Naive B cell (primary cell): ENCODE data around the gene CELF5. TPM values are rescaled to one million over a fixed set of nuclear protein-coding genes. Genes with fewer than 3 reads are reported as not detected.
A peak's percentile ranks its signal among the peaks of the same experiment; 100 is the strongest.
"Not testable (repeated sequence)": the region's sequence is repeated elsewhere in the genome, so short reads cannot be mapped to it uniquely, and the experiment has no call there.

Source experiments
- ATAC-seq, 2 donors: fragments of 150-1000 bp; cut with Tn5 transposase; 2 replicates each; pipeline ENCODE4 v1.10.0; 2021; ENCODE audit warnings: low read depth in 2 of 2, mild to moderate bottlenecking in 2 of 2, moderate library complexity in 2 of 2
- DNase-seq: peaks from one replicate; pipeline ENCODE4 v3.0.0; 2022
- H3K27ac Mint-ChIP-seq, 6 donors: one replicate each; pipeline ENCODE4 v1.8.0; 2020 to 2022; ENCODE audit warnings: mild to moderate bottlenecking in 6 of 6, mixed read lengths in 6 of 6, moderate library complexity in 5 of 6, inconsistent platforms in 2 of 6
- H3K27me3 Mint-ChIP-seq, 3 donors: one replicate each; pipeline ENCODE4 v1.8.0; 2021 to 2022; ENCODE audit warnings: mixed read lengths in 3 of 3, mild to moderate bottlenecking in 1 of 3
- H3K36me3 Mint-ChIP-seq, 2 donors: one replicate each; pipeline ENCODE4 v1.8.0; 2020 to 2022; ENCODE audit warnings: mixed read lengths in 2 of 2, inconsistent platforms in 1 of 2, mild to moderate bottlenecking in 1 of 2
- H3K4me1 Mint-ChIP-seq, 3 donors: one replicate each; pipeline ENCODE4 v1.8.0; 2020 to 2022; ENCODE audit warnings: mixed read lengths in 3 of 3, inconsistent platforms in 1 of 3, mild to moderate bottlenecking in 1 of 3, moderate library complexity in 1 of 3
- H3K4me3 Mint-ChIP-seq, 8 donors: one replicate each; pipeline ENCODE4 v1.8.0; 2020 to 2022; ENCODE audit warnings: mild to moderate bottlenecking in 8 of 8, mixed read lengths in 8 of 8, moderate library complexity in 8 of 8, inconsistent platforms in 2 of 8
- H3K9me3 Mint-ChIP-seq, 7 donors: one replicate each; pipeline ENCODE4 v1.8.0; 2020 to 2022; ENCODE audit warnings: mixed read lengths in 7 of 7, mild to moderate bottlenecking in 5 of 7, inconsistent platforms in 2 of 7, moderate library complexity in 1 of 7
- polyA plus RNA-seq, 6 donors: library from polyadenylated mRNA; unstranded; fragments of 300-500 nt; fragmentation: Illumina TruSeq; gene quantifications; one replicate each; pipeline ENCODE4 v1.2.3, GENCODE V29; 2021; ENCODE audit warnings: low read depth in 6 of 6

The CELF5 gene
- polyA plus RNA-seq, 6 donors from 2014 or later: not detected

GRCh38 chr19:3186160-3186688 lies 38.2 kb upstream of the CELF5 start:
- H3K4me3 Mint-ChIP-seq: peak overlapping the region; percentile 85 to 98 (median 90)
- no peaks in the 10 kb centered on the region for H3K27me3 Mint-ChIP-seq
- ATAC-seq (no peak), DNase-seq (no peak)
- peak overlapping the region in 4 of 6 donors; percentile 79 to 85 (median 83) for H3K27ac Mint-ChIP-seq
- H3K9me3 Mint-ChIP-seq: no peaks in the 10 kb centered on the region
- H3K36me3 Mint-ChIP-seq: peaks cover 0 to 9% of the 10 kb centered on the region in 2 donors
- peaks cover 42 to 76% (median 67%) of the 10 kb centered on the region in 3 donors for H3K4me1 Mint-ChIP-seq

- Mint-ChIP-seq H3K27me3 (no peaks in the 10 kb centered on the region), H3K36me3 (peaks cover 0 to 9% of the 10 kb centered on the region in 2 donors), H3K9me3 (no peaks in the 10 kb centered on the region), H3K4me3 (peak overlapping the region; percentile 85 to 98 (median 90)), H3K4me1 (peaks cover 42 to 68% (median 67%) of the 10 kb centered on the region in 3 donors), H3K27ac (peak overlapping the region in 5 of 6 donors; percentile 63 to 85 (median 79))
- no peak for ATAC-seq
- no peak for DNase-seq
These were observed 37.4 kb upstream of the CELF5 start for GRCh38 chr19:3186891-3187661.

GRCh38 chr19:3187662-3188511 lies 36.6 kb upstream of the CELF5 start:
- Mint-ChIP-seq H3K27ac (no peak overlapping the region), H3K27me3 (no peaks in the 10 kb centered on the region), H3K9me3 (no peaks in the 10 kb centered on the region), H3K4me1 (peaks cover 42 to 64% (median 62%) of the 10 kb centered on the region in 3 donors), H3K4me3 (peak overlapping the region; percentile 52 to 94 (median 86)), H3K36me3 (peaks cover 0 to 9% of the 10 kb centered on the region in 2 donors)
- no peak for DNase-seq
- ATAC-seq: no peak

GRCh38 chr19:3188627-3189596 lies 35.5 kb upstream of the CELF5 start:
- Mint-ChIP-seq H3K27ac (peak overlapping the region in 2 of 6 donors; percentile 79 to 81), H3K36me3 (peaks cover 0 to 6% of the 10 kb centered on the region in 2 donors), H3K4me1 (peaks cover 44 to 62% (median 59%) of the 10 kb centered on the region in 3 donors), H3K9me3 (no peaks in the 10 kb centered on the region), H3K27me3 (no peaks in the 10 kb centered on the region), H3K4me3 (peak overlapping the region in 7 of 8 donors; percentile 36 to 93 (median 68))
- DNase-seq: no peak
- no peak for ATAC-seq

GRCh38 chr19:3189702-3190469 lies 34.6 kb upstream of the CELF5 start:
- Mint-ChIP-seq H3K27me3 (no peaks in the 10 kb centered on the region), H3K36me3 (peaks cover 0 to 4% of the 10 kb centered on the region in 2 donors), H3K27ac (no peak overlapping the region), H3K9me3 (no peaks in the 10 kb centered on the region), H3K4me1 (peaks cover 34 to 54% (median 50%) of the 10 kb centered on the region in 3 donors), H3K4me3 (no peak overlapping the region)
- no peak for ATAC-seq
- no peak for DNase-seq

GRCh38 chr19:3190470-3190770 lies 34.0 kb upstream of the CELF5 start:
- Mint-ChIP-seq H3K27ac (no peak overlapping the region), H3K4me1 (peaks cover 29 to 48% (median 44%) of the 10 kb centered on the region in 3 donors), H3K9me3 (no peaks in the 10 kb centered on the region), H3K4me3 (no peak overlapping the region), H3K36me3 (peaks cover 0 to 4% of the 10 kb centered on the region in 2 donors), H3K27me3 (no peaks in the 10 kb centered on the region)
- DNase-seq: no peak
- no peak for ATAC-seq

- Mint-ChIP-seq H3K27me3 (no peaks in the 10 kb centered on the region), H3K27ac (peak overlapping the region in 2 of 6 donors; percentile 45 to 78), H3K36me3 (peaks cover 0 to 4% of the 10 kb centered on the region in 2 donors), H3K4me1 (peaks cover 27 to 46% (median 42%) of the 10 kb centered on the region in 3 donors), H3K9me3 (no peaks in the 10 kb centered on the region), H3K4me3 (peak overlapping the region in 3 of 8 donors; percentile 8 to 33 (median 32))
- DNase-seq (no peak), ATAC-seq (no peak)
These were observed 33.3 kb upstream of the CELF5 start for GRCh38 chr19:3190921-3191805.

- not testable (repeated sequence) for H3K9me3 Mint-ChIP-seq, H3K27me3 Mint-ChIP-seq, ATAC-seq, DNase-seq, H3K36me3 Mint-ChIP-seq, H3K27ac Mint-ChIP-seq
- peak overlapping the region in 1 of 8 donors; percentile 33 for H3K4me3 Mint-ChIP-seq
- peaks cover 24 to 40% (median 38%) of the 10 kb centered on the region in 3 donors for H3K4me1 Mint-ChIP-seq
These were observed 32.7 kb upstream of the CELF5 start for GRCh38 chr19:3191806-3192104.

- ATAC-seq: no peak
- Mint-ChIP-seq H3K27ac (peak overlapping the region in 1 of 6 donors; percentile 24), H3K9me3 (no peaks in the 10 kb centered on the region), H3K4me1 (peaks cover 19 to 35% (median 33%) of the 10 kb centered on the region in 3 donors), H3K27me3 (no peaks in the 10 kb centered on the region), H3K36me3 (peaks cover 0 to 4% of the 10 kb centered on the region in 2 donors), H3K4me3 (no peak overlapping the region)
- no peak for DNase-seq
These were observed 32.2 kb upstream of the CELF5 start for GRCh38 chr19:3192228-3192635.

GRCh38 chr19:3192684-3193083 lies 31.8 kb upstream of the CELF5 start:
- Mint-ChIP-seq H3K9me3 (no peaks in the 10 kb centered on the region), H3K4me3 (no peak overlapping the region), H3K27ac (peak overlapping the region in 1 of 6 donors; percentile 24), H3K4me1 (peaks cover 15 to 31% (median 30%) of the 10 kb centered on the region in 3 donors), H3K36me3 (peaks cover 0 to 4% of the 10 kb centered on the region in 2 donors), H3K27me3 (no peaks in the 10 kb centered on the region)
- DNase-seq: no peak
- ATAC-seq: no peak

- peak overlapping the region in 5 of 6 donors; percentile 27 to 76 (median 38) for H3K27ac Mint-ChIP-seq
- no peak for DNase-seq
- H3K4me1 Mint-ChIP-seq: peaks cover 10 to 23% (median 22%) of the 10 kb centered on the region in 3 donors
- H3K4me3 Mint-ChIP-seq: no peak overlapping the region
- ATAC-seq: peak; percentile 67 to 78
- H3K27me3 Mint-ChIP-seq: no peaks in the 10 kb centered on the region
- H3K9me3 Mint-ChIP-seq: no peaks in the 10 kb centered on the region
- H3K36me3 Mint-ChIP-seq: peaks cover 0 to 4% of the 10 kb centered on the region in 2 donors
These were observed 31.0 kb upstream of the CELF5 start for GRCh38 chr19:3193256-3194105.
